HFFc6 (cell line): ENCODE data around the gene RAB27A. TPM values are rescaled to one million over a fixed set of nuclear protein-coding genes. Genes with fewer than 3 reads are reported as not detected.
"Not testable (repeated sequence)": the region's sequence is repeated elsewhere in the genome, so short reads cannot be mapped to it uniquely, and the experiment has no call there.

ENCODE experiments used
- DNase-seq: peaks from one replicate; pipeline ENCODE4 v3.0.0-alpha.2; 2018
- H3K27ac Mint-ChIP-seq: 2 replicates; pipeline ENCODE4 v1.8.0; 2020; ENCODE audit warnings: mild to moderate bottlenecking, mixed read lengths
- H3K27me3 Mint-ChIP-seq: 2 replicates; pipeline ENCODE4 v1.8.0; 2021; ENCODE audit warnings: mild to moderate bottlenecking, moderate library complexity, mixed read lengths; ENCODE audit not compliant: insufficient read depth
- H3K36me3 Mint-ChIP-seq: 2 replicates; pipeline ENCODE4 v1.8.0; 2021; ENCODE audit warnings: low read depth, mixed read lengths
- H3K4me1 Mint-ChIP-seq: 2 replicates; pipeline ENCODE4 v1.8.0; 2020; ENCODE audit warnings: low read depth, mixed read lengths
- H3K4me3 Mint-ChIP-seq: 2 replicates; pipeline ENCODE4 v1.8.0; 2020; ENCODE audit warnings: mild to moderate bottlenecking, moderate library complexity, mixed read lengths
- H3K9me3 Mint-ChIP-seq: 2 replicates; pipeline ENCODE4 v1.8.0; 2020; ENCODE audit warnings: mild to moderate bottlenecking, mixed read lengths
- total RNA-seq, 6 experiments: library from RNA; stranded (reverse); fragmentation: NEBNext Ultra II Directional; extraction: Animal tissue kit (Norgen Biotek cat#: 25700); gene quantifications; 2 replicates in 1 of 6; 3 replicates in 5 of 6; pipeline ENCODE4 v1.2.3, GENCODE V29; 2021
- TF ChIP-seq, protein P1 (sequence below): fragments of 200-600 bp; sonication (generic); IDR thresholded peaks from 2 replicates; pipeline ENCODE4 v1.5.0; 2021; ENCODE audit warnings: antibody characterized with exemption, mild to moderate bottlenecking

RAB27A gene
- total RNA-seq, 6 experiments from 2014 or later: 6.9 to 13.7 (median 13.0) TPM

DNA sequence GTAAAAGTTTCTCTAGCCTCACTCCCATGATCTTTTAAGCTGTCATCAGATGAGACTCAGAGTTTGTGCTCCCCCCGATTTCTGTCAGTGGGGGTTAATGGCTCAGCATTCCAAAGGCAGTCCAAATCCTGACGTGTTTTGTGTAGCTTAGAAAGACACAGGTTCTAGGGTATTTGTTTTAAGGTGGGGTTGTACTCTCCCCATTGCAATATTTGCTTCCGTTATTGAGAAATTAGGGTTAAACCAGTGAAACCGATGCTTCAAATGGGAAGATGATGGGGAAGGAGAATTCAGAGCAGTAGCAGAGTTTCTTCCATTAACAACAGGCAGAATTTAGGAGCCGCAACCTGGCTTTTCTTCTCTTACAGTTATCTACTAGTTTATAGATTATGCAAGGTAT, 32.9 kb upstream of the RAB27A start:
- TF ChIP-seq, protein P1, sequence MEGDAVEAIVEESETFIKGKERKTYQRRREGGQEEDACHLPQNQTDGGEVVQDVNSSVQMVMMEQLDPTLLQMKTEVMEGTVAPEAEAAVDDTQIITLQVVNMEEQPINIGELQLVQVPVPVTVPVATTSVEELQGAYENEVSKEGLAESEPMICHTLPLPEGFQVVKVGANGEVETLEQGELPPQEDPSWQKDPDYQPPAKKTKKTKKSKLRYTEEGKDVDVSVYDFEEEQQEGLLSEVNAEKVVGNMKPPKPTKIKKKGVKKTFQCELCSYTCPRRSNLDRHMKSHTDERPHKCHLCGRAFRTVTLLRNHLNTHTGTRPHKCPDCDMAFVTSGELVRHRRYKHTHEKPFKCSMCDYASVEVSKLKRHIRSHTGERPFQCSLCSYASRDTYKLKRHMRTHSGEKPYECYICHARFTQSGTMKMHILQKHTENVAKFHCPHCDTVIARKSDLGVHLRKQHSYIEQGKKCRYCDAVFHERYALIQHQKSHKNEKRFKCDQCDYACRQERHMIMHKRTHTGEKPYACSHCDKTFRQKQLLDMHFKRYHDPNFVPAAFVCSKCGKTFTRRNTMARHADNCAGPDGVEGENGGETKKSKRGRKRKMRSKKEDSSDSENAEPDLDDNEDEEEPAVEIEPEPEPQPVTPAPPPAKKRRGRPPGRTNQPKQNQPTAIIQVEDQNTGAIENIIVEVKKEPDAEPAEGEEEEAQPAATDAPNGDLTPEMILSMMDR: no peak
- Mint-ChIP-seq H3K4me3 (no peak overlapping the region), H3K36me3 (peaks cover 12% of the 10 kb centered on the region)

DNA sequence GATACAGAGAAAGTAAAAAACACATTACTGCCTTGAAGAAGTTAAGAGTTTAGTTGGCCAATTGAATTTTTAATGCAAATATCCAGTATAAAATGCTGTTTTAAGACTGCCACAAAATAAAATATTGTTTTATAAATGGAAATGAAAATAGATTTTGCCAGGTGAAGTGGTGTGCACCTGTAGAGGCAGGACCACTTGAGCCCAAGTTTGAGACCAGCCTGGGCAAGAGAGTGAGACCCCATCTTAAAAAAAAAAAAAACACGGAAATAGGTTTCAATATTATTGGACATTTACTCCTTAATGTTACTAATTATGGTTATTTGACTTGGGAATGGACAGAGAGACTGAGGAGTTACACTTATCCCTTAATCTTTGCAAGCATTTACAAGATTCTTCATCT, 31.4 kb upstream of the RAB27A start:
- H3K36me3 Mint-ChIP-seq: peaks cover 16% of the 10 kb centered on the region
- no peak for DNase-seq
- H3K9me3 Mint-ChIP-seq: no peaks in the 10 kb centered on the region
- H3K27me3 Mint-ChIP-seq: peaks cover 2% of the 10 kb centered on the region; the same call in 1 of the 2 replicates
- H3K4me3 Mint-ChIP-seq: no peak overlapping the region
- peaks cover 33% of the 10 kb centered on the region for H3K4me1 Mint-ChIP-seq
- TF ChIP-seq, protein P1: no peak
- H3K27ac Mint-ChIP-seq: no peak overlapping the region

More for the DNA sequence above, 32.9 kb upstream of the RAB27A start:
- DNase-seq: no peak
- no peaks in the 10 kb centered on the region for H3K9me3 Mint-ChIP-seq
- no peak overlapping the region for H3K27ac Mint-ChIP-seq
- H3K27me3 Mint-ChIP-seq: peaks cover 2% of the 10 kb centered on the region; the same call in 1 of the 2 replicates
- H3K4me1 Mint-ChIP-seq: peaks cover 24% of the 10 kb centered on the region

DNA sequence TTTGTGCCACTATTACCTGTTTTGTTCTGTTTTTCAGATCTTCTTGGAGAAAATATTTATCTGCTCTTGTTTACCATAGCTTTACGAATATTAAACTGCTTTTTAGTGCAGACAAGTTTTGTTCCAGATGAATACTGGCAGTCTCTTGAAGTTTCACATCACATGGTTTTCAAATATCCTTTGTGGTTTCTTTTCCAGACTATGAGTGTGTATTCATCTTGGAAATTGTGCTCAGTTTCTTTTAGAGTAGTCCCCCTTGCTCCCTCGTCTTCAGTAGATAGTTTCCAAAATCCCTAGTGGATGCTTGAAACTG, 30.6 kb upstream of the RAB27A start:
- Mint-ChIP-seq H3K4me1 (peaks cover 33% of the 10 kb centered on the region), H3K4me3 (peak overlapping the region; percentile 99), H3K27ac (peak overlapping the region; percentile 64; the same call in 1 of the 2 replicates), H3K36me3 (peaks cover 19% of the 10 kb centered on the region), H3K27me3 (peaks cover 2% of the 10 kb centered on the region; the same call in 1 of the 2 replicates), H3K9me3 (no peaks in the 10 kb centered on the region)
- TF ChIP-seq, protein P1: no peak
- no peak for DNase-seq

DNA sequence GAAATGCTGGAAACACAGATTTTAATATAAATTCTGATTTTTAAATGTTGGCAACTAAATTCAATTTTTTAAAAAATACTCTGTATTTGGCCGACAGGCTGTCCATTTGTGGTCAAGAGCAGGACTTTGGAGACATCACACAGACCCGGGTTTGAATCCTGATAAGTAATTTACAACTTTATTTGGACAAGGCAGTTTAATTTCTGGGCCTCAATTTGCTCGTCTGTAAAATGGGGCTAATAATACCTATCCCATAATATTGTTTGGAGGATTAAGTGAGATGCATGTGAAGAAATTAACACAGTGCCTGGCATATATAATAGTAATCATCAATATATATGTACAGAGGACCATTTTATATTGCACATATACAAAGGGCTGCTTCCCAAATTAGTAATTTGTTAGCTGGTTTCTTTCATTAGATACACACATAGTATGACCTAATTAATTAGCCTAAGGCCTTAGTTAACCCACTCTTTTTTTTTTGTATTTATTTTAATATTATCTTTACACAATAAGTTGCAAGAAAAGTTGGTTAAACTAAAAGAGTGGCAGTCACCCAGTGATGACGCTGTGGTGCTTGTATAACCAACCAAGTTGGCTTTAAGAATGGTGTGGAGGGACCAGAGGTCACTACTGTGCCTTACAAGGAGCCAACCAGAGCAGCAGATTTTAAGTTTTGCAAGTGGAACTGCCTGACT, 30.1 kb upstream of the RAB27A start:
- TF ChIP-seq, protein P1: no peak
- Mint-ChIP-seq H3K9me3 (no peaks in the 10 kb centered on the region), H3K27me3 (peaks cover 2% of the 10 kb centered on the region; the same call in 1 of the 2 replicates), H3K27ac (peak overlapping the region; percentile 100), H3K4me3 (peak overlapping the region; percentile 99), H3K36me3 (peaks cover 21% of the 10 kb centered on the region), H3K4me1 (peaks cover 33% of the 10 kb centered on the region)
- DNase-seq: no peak

DNA sequence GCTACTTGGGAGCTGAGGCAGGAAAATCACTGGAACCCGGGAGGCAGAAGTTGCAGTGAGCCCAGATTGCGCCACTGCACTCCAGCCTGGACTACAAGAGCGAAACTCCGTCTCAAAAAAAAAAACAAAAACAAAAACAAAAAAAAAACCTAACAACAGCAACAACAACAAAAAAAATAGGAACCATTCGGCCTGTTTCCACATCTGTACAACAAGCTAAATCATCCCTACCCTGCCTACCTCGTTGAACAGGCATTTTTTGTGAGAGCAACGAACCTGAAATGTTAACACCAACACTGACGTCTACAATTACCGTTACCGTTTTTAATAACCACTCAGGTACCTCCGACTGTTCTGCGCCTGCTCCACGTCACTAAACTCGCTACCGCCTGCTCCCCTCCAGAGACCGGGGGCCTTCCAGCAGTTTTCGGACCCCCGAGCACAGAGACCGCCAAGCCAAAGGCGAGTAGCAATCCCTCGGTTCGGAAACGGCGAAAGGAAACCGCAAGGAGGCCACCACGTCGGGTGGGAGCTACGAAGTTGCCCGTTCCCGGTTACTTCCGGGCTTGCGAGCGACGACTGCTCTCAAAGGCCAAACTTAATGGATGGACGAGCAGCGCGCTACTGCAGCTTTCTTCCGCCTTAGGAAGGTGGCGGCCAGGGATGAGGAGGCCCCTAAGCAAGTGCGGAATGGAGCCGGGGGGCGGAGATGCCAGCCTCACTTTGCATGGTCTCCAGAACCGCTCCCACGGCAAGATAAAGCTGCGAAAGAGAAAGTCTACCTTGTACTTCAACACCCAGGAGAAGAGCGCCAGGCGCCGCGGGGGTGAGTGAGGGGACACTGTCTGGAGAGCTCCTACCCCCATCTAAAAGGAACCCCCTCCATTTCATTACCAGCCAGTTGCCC, 29.2 kb upstream of the RAB27A start, which contains the start of the genes PIGB and PIGBOS1:
Gene PIGB (plus strand): TSS at position 635 of the 907 bp plus-strand sequence. CDS start 29 bp downstream, at position 664.
Gene PIGBOS1 (minus strand): TSS at position 536 of the 907 bp plus-strand sequence. CDS start 1,331 bp downstream, outside the sequence.
- peaks cover 21% of the 10 kb centered on the region for H3K36me3 Mint-ChIP-seq
- peak; percentile 79 for DNase-seq
- H3K27ac Mint-ChIP-seq: peak within 1 kb of the TSS; percentile 100
- TF ChIP-seq, protein P1: no peak
- H3K9me3 Mint-ChIP-seq: no peaks in the 10 kb centered on the region
- peaks cover 33% of the 10 kb centered on the region for H3K4me1 Mint-ChIP-seq
- H3K27me3 Mint-ChIP-seq: peaks cover 2% of the 10 kb centered on the region; the same call in 1 of the 2 replicates
- peak within 1 kb of the TSS; percentile 99 for H3K4me3 Mint-ChIP-seq

DNA sequence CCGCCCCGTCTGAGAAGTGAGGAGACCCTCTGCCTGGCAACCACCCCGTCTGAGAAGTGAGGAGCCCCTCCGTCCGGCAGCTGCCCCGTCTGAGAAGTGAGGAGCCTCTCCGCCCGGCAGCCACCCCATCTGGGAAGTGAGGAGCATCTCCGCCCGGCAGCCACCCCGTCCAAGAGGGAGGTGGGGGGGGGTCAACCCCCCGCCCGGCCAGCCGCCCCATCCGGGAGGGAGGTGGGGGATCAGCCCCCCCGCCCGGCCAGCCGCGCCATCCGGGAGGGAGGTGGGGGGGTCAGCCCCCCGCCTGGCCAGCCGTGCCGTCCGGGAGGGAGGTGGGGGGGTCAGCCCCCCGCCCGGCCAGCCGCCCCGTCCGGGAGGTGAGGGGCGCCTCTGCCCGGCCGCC, 13.2 kb upstream of the RAB27A start:
- H3K27ac Mint-ChIP-seq, H3K9me3 Mint-ChIP-seq, H3K4me3 Mint-ChIP-seq, H3K4me1 Mint-ChIP-seq, H3K27me3 Mint-ChIP-seq, DNase-seq: not testable (repeated sequence)
- peaks cover 28% of the 10 kb centered on the region for H3K36me3 Mint-ChIP-seq
